Measurements from ENCODE around the gene FAM110A.

GRCh38 chr20:830011-830521 is 3.4 kb upstream of the FAM110A start:
- TF ChIP-seq POLR2A (IDR thresholded peaks at IDR 0.05) (no peak), CTCF (IDR thresholded peaks at IDR 0.05) (no peak)

Data from body of pancreas (tissue), 4 donors.